Choroid plexus epithelial cell (primary cell): ENCODE results near the gene AURKA.

ENCODE experiments used
- DNase-seq: peaks from one replicate; pipeline ENCODE4 v3.0.0-alpha.2; 2010; ENCODE audit warnings: low read depth
- H3K4me3 ChIP-seq: 2 replicates; pipeline ENCODE4 v1.5.1; 2011; ENCODE audit warnings: low read depth, mild to moderate bottlenecking, control low read depth, low read length, moderate library complexity
- TF ChIP-seq, protein P1 (sequence below): conservative IDR thresholded peaks from 2 replicates; pipeline ENCODE4 v1.5.1; 2011; ENCODE audit warnings: low read depth, mild to moderate bottlenecking, control low read depth, inconsistent platforms, low read length, moderate library complexity

The AURKA gene

DNA sequence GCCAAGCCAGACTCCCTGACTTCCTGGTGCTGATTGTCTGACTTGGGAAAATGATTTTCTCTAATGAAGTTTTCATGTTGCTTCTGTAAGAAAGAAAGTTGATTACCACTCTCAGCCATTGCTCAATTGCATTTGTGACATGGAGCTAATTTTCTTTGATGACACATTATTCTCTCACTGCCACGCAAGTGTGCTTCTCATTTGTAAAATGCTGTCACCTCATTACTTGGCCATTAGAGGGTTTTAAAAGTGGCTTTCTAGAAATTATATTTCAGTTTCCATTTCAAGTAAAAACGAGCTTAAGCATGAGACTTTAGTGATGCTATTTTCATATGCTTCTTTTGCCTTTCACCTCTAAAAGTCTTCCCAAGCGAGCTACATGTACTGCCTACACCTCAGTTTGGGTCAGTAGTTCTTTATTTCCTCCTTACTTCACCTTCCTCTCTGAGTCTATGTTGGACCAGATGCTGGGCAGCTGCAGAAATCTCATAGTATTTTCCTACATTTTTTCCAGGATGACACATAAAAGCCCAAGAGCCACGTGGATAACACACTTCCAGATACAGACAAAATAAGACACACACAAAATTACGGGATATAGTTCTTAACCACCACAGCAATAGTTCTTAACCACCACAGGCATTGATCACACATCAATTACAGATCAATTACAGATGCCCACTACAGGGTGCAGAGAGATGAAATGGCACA is 39.5 kb downstream of the AURKA start:
- no peak for DNase-seq
- TF ChIP-seq, protein P1, sequence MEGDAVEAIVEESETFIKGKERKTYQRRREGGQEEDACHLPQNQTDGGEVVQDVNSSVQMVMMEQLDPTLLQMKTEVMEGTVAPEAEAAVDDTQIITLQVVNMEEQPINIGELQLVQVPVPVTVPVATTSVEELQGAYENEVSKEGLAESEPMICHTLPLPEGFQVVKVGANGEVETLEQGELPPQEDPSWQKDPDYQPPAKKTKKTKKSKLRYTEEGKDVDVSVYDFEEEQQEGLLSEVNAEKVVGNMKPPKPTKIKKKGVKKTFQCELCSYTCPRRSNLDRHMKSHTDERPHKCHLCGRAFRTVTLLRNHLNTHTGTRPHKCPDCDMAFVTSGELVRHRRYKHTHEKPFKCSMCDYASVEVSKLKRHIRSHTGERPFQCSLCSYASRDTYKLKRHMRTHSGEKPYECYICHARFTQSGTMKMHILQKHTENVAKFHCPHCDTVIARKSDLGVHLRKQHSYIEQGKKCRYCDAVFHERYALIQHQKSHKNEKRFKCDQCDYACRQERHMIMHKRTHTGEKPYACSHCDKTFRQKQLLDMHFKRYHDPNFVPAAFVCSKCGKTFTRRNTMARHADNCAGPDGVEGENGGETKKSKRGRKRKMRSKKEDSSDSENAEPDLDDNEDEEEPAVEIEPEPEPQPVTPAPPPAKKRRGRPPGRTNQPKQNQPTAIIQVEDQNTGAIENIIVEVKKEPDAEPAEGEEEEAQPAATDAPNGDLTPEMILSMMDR: no peak
- H3K4me3 ChIP-seq: no peak overlapping the region

DNA sequence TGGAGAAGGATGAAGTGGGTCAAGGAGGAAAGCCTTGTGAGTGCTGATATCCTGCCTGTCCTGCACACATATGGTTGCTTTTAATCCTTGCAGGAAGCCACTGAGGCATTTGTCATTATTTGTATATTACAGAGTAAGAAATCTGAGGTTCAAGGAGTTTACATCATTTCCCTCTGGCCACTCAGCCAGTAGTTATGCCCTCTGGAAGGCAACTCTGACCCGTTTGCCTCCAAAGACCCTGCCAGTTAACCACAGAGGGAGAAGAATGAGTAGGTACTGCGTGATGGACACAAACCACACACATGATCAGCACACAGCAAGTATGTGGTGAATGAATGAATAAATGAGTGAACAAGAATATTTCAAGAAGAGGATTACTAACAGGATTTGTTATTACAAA is 41.2 kb downstream of the AURKA start:
- DNase-seq: no peak
- TF ChIP-seq, protein P1: no peak
- no peak overlapping the region for H3K4me3 ChIP-seq

DNA sequence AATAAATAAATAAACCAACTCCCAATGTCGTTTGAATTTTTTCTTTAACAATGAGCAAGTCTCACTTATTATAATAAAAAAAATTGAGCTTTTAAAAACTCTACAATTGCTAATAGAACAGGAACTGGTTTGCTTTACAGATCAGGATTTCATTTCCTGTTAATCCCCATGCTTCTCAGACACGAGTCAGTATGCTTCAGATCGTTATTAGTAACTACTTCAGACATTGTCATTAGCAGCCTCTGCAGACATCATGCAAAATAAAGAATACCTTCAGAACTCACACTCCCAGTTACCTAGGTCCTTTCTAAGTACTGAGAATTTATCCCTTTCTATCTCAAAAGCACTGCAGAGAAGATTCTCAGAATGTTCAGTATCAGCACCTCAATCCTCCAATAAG is 43.3 kb downstream of the AURKA start:
- no peak overlapping the region for H3K4me3 ChIP-seq
- DNase-seq: no peak
- TF ChIP-seq, protein P1: no peak

DNA sequence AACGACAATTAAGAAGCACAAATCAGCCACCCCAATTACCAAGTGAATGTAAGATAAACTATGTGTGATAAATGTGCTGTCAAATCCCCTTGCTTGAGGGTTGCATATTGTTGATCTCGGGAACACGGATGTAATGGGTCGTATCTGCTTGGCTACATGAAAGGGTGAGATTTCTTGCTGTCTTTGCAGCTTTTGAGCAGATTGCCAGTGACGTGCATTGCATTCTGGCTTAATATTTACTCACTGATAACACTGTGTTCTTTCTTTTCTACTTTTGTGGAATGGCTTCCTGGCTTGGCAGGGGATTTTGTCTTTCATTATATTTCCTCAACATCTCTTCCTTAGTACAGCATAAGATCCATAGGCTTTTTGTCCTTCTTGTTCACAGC is 43.7 kb downstream of the AURKA start:
- DNase-seq: peak; percentile 17
- TF ChIP-seq, protein P1: no peak
- no peak overlapping the region for H3K4me3 ChIP-seq

DNA sequence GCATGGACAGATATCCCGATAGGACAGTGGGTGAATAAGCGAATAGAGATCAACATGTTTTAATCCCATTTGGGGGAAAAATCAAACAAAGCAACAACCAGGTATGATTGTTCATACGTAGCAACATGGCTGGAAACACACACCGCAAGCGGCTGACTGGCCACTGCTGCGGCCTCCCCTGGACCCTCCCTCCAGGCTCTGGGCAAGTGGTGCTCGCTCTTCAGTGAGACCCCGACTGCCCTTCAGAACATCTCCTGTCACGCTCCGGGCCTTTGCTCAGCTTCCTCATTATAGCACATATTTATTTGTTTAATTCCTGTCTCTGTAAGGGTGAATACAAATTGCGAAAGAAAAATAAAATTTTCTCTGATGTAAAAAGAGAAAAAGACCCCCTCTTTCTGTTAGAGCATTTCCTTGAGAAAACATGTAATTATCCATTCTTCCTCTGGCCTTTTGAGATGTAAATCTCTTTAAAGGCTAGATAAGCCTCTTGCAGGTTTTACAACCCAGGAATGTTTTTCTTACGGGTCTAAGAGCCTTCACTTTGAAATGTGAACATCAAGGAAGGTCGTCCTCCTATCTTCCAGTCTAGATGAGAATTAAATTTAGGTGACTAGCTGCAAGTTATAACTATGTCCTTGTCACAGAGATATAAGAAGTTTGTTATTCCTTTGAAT is 44.2 kb downstream of the AURKA start:
- no peak for DNase-seq
- no peak overlapping the region for H3K4me3 ChIP-seq
- TF ChIP-seq, protein P1: no peak

DNA sequence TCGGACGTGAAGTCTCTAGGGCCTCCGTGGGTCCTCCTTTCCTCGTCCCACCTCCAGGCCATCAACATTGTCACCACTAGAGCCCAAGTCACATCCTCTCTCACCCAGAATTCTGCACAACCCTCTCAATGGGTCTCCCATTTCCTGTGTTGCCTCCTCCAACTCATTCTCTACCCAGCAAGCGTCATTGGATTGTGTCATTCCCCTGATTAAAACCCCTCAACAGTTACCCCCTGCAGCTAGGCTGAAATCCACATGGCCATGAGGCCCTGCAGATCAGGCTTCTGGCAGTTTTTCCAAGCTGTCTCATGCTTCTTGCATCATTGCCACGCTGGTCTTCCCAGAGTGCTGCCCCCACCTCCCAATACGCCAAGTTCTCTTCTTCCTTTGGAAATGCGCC is 46.1 kb downstream of the AURKA start:
- TF ChIP-seq, protein P1: no peak
- H3K4me3 ChIP-seq: no peak overlapping the region
- no peak for DNase-seq

DNA sequence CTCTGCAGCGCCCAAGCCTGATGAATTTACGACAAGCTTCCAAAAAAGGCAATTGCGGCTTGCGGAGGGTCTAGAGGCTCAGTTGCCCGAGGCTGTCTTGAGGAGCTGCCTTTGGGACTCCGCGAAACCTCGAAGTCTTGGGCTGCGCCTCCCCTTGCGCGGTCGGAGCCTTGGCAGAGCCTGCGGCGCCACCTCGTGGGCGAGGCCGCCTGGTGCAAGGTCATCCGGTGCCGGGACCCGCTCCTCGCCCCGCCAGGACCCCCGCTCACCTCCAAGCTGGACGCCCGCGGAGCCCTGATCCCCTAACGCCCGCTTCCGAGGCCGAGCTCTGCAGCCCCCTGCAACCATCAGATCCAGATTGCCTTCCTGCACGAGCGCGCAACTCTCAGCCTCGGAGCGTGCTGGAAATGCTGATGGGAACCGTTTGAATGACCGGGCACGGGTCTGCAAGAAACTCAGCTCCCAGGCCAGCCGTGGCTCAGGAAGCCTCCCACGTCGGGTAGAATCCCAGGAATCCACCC is 48.1 kb downstream of the AURKA start:
- peak; percentile 67 for DNase-seq
- TF ChIP-seq, protein P1: peak; percentile 73
- H3K4me3 ChIP-seq: peak overlapping the region; percentile 32
